HEK293 (cell line): ENCODE data around the gene RCSD1.

Experiments used
- CTCF ChIA-PET: fragments of 350-600 bp; formaldehyde crosslinking; extraction: SDS; loops from one replicate; lab custom pipeline; 2021; ENCODE audit warnings: antibody characterized with exemption; lab: Yijun Ruan, JAX
- POLR2A ChIA-PET: fragments of 300-600 bp; formaldehyde crosslinking; extraction: SDS; loops from one replicate; lab custom pipeline; 2020; ENCODE audit warnings: antibody characterized with exemption, inconsistent platforms; lab: Yijun Ruan, JAX
- H3K27ac ChIP-seq: fragments of 200-500 bp; sonication (Bioruptor generic); 2 replicates; pipeline ENCODE4 v1.5.1; 2014; ENCODE audit warnings: low read depth, low read length, control low read depth, inconsistent platforms; ENCODE audit errors: extremely low read depth
- H3K36me3 ChIP-seq, 2 experiments: fragments of 200-500 bp in 1 of 2; sonication (Bioruptor generic) in 1 of 2; 1 replicate in 1 of 2; 2 replicates in 1 of 2; pipeline ENCODE4 v1.5.1; 2014 to 2017; ENCODE audit warnings: inconsistent platforms in 2 of 2, low read length in 2 of 2; ENCODE audit not compliant: control insufficient read depth in 2 of 2, insufficient read depth in 1 of 2
- H3K4me1 ChIP-seq: fragments of 200-500 bp; sonication (Bioruptor generic); 2 replicates; pipeline ENCODE4 v1.5.1; 2014; ENCODE audit warnings: mild to moderate bottlenecking, low read length, inconsistent platforms; ENCODE audit not compliant: control insufficient read depth, insufficient read depth
- H3K4me3 ChIP-seq: 2 replicates; pipeline ENCODE4 v1.5.1; 2011; ENCODE audit warnings: low read depth, mild to moderate bottlenecking, control low read depth, low read length, moderate library complexity
- H3K9me3 ChIP-seq: fragments of 200-500 bp; sonication (Bioruptor generic); 2 replicates; pipeline ENCODE4 v1.5.1; 2014; ENCODE audit warnings: low read depth, low read length, inconsistent platforms; ENCODE audit not compliant: control insufficient read depth, insufficient read depth
- BCL11A ChIP-seq: fragments of 450-650 bp; formaldehyde crosslinking; IDR thresholded peaks from 2 replicates; pipeline ENCODE4 v1.5.1; 2016; ENCODE audit warnings: low read depth, missing biosample characterization, missing genetic modification characterization
- KLF1 ChIP-seq: fragments of 450-650 bp; formaldehyde crosslinking; IDR thresholded peaks from 2 replicates; pipeline ENCODE4 v1.5.1; 2016; ENCODE audit warnings: missing biosample characterization, missing genetic modification characterization
- KLF16 ChIP-seq: fragments of 450-650 bp; formaldehyde crosslinking; IDR thresholded peaks from 2 replicates; pipeline ENCODE4 v1.5.1; 2017; ENCODE audit warnings: missing biosample characterization, missing genetic modification characterization
- ZEB2 ChIP-seq: fragments of 450-650 bp; formaldehyde crosslinking; IDR thresholded peaks from 2 replicates; pipeline ENCODE4 v1.5.1; 2016; ENCODE audit warnings: missing biosample characterization, missing genetic modification characterization
- ZFP69B ChIP-seq: fragments of 450-650 bp; formaldehyde crosslinking; IDR thresholded peaks from 2 replicates; pipeline ENCODE4 v1.5.1; 2016; ENCODE audit warnings: missing biosample characterization, missing genetic modification characterization
- ZNF146 ChIP-seq: fragments of 450-650 bp; formaldehyde crosslinking; IDR thresholded peaks from 2 replicates; pipeline ENCODE4 v1.5.1; 2016; ENCODE audit warnings: missing biosample characterization, missing genetic modification characterization
- ZNF184 ChIP-seq: fragments of 450-650 bp; IDR thresholded peaks from 2 replicates; pipeline ENCODE4 v1.5.1; 2018; ENCODE audit warnings: missing biosample characterization, mild to moderate bottlenecking, missing genetic modification characterization
- ZNF266 ChIP-seq: fragments of 450-650 bp; formaldehyde crosslinking; IDR thresholded peaks from 2 replicates; pipeline ENCODE4 v1.5.1; 2016; ENCODE audit warnings: missing biosample characterization, missing genetic modification characterization, low read depth
- ZNF292 ChIP-seq: fragments of 450-650 bp; formaldehyde crosslinking; IDR thresholded peaks from 2 replicates; pipeline ENCODE4 v1.5.1; 2016; ENCODE audit warnings: low read depth, missing biosample characterization, missing genetic modification characterization, borderline replicate concordance
- ZNF585B ChIP-seq: fragments of 450-650 bp; formaldehyde crosslinking; IDR thresholded peaks from 2 replicates; pipeline ENCODE4 v1.5.1; 2016; ENCODE audit warnings: missing biosample characterization, missing genetic modification characterization
- ZNF629 ChIP-seq: fragments of 450-650 bp; formaldehyde crosslinking; IDR thresholded peaks from 2 replicates; pipeline ENCODE4 v1.5.1; 2017; ENCODE audit warnings: missing biosample characterization, missing genetic modification characterization
- ZNF701 ChIP-seq: fragments of 450-650 bp; formaldehyde crosslinking; IDR thresholded peaks from 2 replicates; pipeline ENCODE4 v1.5.1; 2016; ENCODE audit warnings: missing biosample characterization, missing genetic modification characterization
- ZNF792 ChIP-seq: fragments of 450-650 bp; formaldehyde crosslinking; IDR thresholded peaks from 2 replicates; pipeline ENCODE4 v1.5.1; 2016; ENCODE audit warnings: missing biosample characterization, missing genetic modification characterization
- TF ChIP-seq, protein P1 (sequence below): fragments of 450-650 bp; formaldehyde crosslinking; IDR thresholded peaks from 2 replicates; pipeline ENCODE4 v1.5.1; 2017; ENCODE audit warnings: missing biosample characterization, missing genetic modification characterization
- TF ChIP-seq, protein P2 (sequence below): fragments of 450-650 bp; formaldehyde crosslinking; IDR thresholded peaks from 2 replicates; pipeline ENCODE4 v1.5.1; 2016; ENCODE audit warnings: missing biosample characterization, missing genetic modification characterization
- TF ChIP-seq, protein P3 (sequence below): fragments of 450-650 bp; formaldehyde crosslinking; conservative IDR thresholded peaks from 2 replicates; pipeline ENCODE4 v1.5.1; 2016; ENCODE audit warnings: low read depth, missing biosample characterization, missing genetic modification characterization

Gene RCSD1

DNA sequence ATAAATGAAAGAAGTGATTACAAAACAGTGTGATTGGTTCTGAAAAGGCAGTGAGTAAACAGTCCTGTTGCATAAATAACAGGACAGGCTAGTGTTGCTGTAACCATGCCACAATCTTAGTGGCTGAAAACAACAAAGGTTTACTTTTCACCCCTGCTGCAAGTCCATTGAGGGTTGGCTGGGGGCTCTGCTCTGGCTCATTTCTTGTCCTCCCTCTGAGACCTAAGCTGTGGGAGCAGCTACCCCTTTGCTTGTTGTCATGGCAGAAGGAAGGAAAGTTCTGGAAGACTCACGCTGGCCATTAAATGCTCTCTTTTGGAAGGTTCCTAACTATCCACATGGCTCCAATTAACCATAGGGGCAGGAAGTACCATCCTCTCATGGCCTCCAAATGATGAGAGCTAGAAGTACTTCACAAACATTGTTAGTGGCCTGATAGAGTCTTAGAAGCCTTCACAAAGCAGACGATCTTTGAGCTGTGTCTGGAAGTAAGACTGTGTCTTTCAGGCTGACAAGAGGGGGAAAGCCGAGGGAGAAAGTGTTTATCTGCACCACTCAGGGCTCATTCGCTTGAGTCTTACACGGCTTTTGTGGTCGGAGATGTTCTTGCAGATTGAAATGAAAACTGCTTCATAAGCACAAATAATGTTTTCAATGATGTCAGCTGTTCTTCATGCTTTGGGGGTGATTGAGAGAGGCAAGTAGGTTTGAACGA is 11.9 kb downstream of the RCSD1 start:
- no peak overlapping the region for H3K4me3 ChIP-seq
- POLR2A ChIA-PET, result no interaction called here
- TF ChIP-seq ZNF701, result no peak
- TF ChIP-seq KLF1 (tag by site-specific recombination), result no peak
- TF ChIP-seq, protein P1, sequence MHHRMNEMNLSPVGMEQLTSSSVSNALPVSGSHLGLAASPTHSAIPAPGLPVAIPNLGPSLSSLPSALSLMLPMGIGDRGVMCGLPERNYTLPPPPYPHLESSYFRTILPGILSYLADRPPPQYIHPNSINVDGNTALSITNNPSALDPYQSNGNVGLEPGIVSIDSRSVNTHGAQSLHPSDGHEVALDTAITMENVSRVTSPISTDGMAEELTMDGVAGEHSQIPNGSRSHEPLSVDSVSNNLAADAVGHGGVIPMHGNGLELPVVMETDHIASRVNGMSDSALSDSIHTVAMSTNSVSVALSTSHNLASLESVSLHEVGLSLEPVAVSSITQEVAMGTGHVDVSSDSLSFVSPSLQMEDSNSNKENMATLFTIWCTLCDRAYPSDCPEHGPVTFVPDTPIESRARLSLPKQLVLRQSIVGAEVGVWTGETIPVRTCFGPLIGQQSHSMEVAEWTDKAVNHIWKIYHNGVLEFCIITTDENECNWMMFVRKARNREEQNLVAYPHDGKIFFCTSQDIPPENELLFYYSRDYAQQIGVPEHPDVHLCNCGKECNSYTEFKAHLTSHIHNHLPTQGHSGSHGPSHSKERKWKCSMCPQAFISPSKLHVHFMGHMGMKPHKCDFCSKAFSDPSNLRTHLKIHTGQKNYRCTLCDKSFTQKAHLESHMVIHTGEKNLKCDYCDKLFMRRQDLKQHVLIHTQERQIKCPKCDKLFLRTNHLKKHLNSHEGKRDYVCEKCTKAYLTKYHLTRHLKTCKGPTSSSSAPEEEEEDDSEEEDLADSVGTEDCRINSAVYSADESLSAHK, result no peak
- TF ChIP-seq ZNF792 (tag by site-specific recombination), result no peak
- TF ChIP-seq, all 188 proteins: peak for 0
- Histone ChIP-seq H3K9me3 (no peaks in the 10 kb centered on the region), H3K36me3 (no peaks in the 10 kb centered on the region), H3K4me1 (no peaks in the 10 kb centered on the region), H3K27ac (no peak overlapping the region)
- CTCF ChIA-PET, result interaction anchor here (0.6 to 1.0 kb wide), 3 partner anchors 13 to 550 kb away, joined by 3 to 5 read pairs (median 4); no protein-coding TSS in a partner anchor

DNA sequence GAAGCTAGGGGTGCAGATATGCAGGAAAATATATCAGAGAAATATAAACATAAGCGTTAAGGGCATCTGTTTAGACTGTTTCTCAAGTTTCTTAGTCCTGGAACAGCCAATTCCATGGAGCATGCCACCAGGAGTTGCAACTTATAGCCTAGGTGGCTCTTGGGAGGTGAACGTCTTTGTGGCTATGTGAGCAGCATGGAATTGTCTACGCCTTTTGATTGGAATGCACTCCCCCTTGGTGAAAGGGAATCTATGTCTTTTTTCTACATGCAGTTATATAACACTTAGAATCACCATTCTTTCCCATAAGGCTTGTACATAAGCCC is 12.4 kb downstream of the RCSD1 start:
- no peak overlapping the region for H3K4me3 ChIP-seq
- no peaks in the 10 kb centered on the region for H3K4me1 ChIP-seq
- TF ChIP-seq, protein P2, sequence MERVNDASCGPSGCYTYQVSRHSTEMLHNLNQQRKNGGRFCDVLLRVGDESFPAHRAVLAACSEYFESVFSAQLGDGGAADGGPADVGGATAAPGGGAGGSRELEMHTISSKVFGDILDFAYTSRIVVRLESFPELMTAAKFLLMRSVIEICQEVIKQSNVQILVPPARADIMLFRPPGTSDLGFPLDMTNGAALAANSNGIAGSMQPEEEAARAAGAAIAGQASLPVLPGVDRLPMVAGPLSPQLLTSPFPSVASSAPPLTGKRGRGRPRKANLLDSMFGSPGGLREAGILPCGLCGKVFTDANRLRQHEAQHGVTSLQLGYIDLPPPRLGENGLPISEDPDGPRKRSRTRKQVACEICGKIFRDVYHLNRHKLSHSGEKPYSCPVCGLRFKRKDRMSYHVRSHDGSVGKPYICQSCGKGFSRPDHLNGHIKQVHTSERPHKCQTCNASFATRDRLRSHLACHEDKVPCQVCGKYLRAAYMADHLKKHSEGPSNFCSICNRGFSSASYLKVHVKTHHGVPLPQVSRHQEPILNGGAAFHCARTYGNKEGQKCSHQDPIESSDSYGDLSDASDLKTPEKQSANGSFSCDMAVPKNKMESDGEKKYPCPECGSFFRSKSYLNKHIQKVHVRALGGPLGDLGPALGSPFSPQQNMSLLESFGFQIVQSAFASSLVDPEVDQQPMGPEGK (tag by site-specific recombination), result no peak
- TF ChIP-seq ZNF146 (tag by site-specific recombination) (no peak), ZNF184 (tag by site-specific recombination) (no peak), ZNF266 (tag by site-specific recombination) (no peak), ZFP69B (no peak), ZNF629 (tag by site-specific recombination) (no peak), KLF1 (tag by site-specific recombination) (no peak), KLF16 (no peak), ZEB2 (tag by site-specific recombination) (no peak), ZNF292 (tag by site-specific recombination) (no peak), ZNF585B (tag by site-specific recombination) (no peak), BCL11A (tag by site-specific recombination) (no peak)
- TF ChIP-seq, protein P3, sequence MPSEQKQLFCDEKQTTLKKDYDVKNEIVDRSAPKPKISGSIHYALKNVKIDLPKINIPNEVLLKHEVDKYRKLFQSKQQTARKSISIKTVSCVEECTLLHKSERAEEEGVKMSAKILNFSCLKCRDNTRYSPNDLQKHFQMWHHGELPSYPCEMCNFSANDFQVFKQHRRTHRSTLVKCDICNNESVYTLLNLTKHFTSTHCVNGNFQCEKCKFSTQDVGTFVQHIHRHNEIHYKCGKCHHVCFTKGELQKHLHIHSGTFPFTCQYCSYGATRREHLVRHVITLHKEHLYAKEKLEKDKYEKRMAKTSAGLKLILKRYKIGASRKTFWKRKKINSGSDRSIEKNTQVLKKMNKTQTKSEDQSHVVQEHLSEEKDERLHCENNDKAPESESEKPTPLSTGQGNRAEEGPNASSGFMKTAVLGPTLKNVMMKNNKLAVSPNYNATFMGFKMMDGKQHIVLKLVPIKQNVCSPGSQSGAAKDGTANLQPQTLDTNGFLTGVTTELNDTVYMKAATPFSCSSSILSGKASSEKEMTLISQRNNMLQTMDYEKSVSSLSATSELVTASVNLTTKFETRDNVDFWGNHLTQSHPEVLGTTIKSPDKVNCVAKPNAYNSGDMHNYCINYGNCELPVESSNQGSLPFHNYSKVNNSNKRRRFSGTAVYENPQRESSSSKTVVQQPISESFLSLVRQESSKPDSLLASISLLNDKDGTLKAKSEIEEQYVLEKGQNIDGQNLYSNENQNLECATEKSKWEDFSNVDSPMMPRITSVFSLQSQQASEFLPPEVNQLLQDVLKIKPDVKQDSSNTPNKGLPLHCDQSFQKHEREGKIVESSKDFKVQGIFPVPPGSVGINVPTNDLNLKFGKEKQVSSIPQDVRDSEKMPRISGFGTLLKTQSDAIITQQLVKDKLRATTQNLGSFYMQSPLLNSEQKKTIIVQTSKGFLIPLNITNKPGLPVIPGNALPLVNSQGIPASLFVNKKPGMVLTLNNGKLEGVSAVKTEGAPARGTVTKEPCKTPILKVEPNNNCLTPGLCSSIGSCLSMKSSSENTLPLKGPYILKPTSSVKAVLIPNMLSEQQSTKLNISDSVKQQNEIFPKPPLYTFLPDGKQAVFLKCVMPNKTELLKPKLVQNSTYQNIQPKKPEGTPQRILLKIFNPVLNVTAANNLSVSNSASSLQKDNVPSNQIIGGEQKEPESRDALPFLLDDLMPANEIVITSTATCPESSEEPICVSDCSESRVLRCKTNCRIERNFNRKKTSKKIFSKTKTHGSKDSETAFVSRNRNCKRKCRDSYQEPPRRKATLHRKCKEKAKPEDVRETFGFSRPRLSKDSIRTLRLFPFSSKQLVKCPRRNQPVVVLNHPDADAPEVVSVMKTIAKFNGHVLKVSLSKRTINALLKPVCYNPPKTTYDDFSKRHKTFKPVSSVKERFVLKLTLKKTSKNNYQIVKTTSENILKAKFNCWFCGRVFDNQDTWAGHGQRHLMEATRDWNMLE (tag by site-specific recombination), result no peak
- TF ChIP-seq, all 188 proteins: peak for 0
- ChIA-PET CTCF (interaction anchor here (0.6 to 1.0 kb wide), 2 partner anchors 45 to 551 kb away, joined by 3 to 5 read pairs; no protein-coding TSS in a partner anchor), POLR2A (no interaction called here)
- no peaks in the 10 kb centered on the region for H3K36me3 ChIP-seq
- no peak overlapping the region for H3K27ac ChIP-seq
- H3K9me3 ChIP-seq, result no peaks in the 10 kb centered on the region
